ENCODE measurements around the gene SLC6A18. TPM values are rescaled to one million over a fixed set of nuclear protein-coding genes. Genes with fewer than 3 reads are reported as not detected.
"Not testable (repeated sequence)": the region's sequence is repeated elsewhere in the genome, so short reads cannot be mapped to it uniquely, and the experiment has no call there.

The SLC6A18 gene
- total RNA-seq, 4 donors from 2014 or later, result not detected

DNA sequence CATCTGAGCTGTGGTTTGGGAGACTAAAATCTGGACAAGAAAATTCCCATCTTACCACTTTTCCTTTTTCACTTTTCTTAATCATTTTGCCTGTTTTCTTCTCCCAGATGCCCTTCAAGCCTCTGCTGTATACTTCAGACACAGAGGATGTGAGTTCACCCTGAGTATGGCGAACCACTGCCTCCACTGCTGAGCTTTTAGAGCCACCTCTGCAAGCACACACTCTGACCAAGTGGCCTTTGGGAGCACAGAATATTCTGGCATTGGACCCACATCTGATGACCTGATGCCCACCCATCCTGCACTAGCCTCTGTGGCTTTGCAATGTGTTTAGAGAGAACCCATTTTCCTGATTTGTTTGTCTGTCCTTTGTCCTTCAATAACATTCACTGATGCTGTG lies 37.2 kb downstream of the SLC6A18 start:
- Histone ChIP-seq H3K36me3 (no peaks in the 10 kb centered on the region), H3K27me3 (peaks cover 0 to 5% (median 0%) of the 10 kb centered on the region in 4 donors), H3K4me1 (no peaks in the 10 kb centered on the region), H3K9me3 (peaks cover 0 to 22% (median 8%) of the 10 kb centered on the region in 3 donors), H3K4me3 (no peak overlapping the region), H3K27ac (no peak overlapping the region)
- 85 to 86% methylated on average over 1 of the region's 1 CpG for WGBS, 2 donors
- no peak for DNase-seq
- intact Hi-C loops (cut with DNase I), result no loop called here
- no peak for TF ChIP-seq POLR2A (IDR thresholded peaks at IDR 0.05)
- TF ChIP-seq, protein P1, sequence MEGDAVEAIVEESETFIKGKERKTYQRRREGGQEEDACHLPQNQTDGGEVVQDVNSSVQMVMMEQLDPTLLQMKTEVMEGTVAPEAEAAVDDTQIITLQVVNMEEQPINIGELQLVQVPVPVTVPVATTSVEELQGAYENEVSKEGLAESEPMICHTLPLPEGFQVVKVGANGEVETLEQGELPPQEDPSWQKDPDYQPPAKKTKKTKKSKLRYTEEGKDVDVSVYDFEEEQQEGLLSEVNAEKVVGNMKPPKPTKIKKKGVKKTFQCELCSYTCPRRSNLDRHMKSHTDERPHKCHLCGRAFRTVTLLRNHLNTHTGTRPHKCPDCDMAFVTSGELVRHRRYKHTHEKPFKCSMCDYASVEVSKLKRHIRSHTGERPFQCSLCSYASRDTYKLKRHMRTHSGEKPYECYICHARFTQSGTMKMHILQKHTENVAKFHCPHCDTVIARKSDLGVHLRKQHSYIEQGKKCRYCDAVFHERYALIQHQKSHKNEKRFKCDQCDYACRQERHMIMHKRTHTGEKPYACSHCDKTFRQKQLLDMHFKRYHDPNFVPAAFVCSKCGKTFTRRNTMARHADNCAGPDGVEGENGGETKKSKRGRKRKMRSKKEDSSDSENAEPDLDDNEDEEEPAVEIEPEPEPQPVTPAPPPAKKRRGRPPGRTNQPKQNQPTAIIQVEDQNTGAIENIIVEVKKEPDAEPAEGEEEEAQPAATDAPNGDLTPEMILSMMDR (IDR thresholded peaks at IDR 0.05), result no peak

- no peaks in the 10 kb centered on the region for H3K36me3 ChIP-seq
- H3K4me1 ChIP-seq, result no peaks in the 10 kb centered on the region
- H3K9me3 ChIP-seq, result peaks cover 0 to 22% (median 8%) of the 10 kb centered on the region in 3 donors
- WGBS, 2 donors, result 80% methylated on average over 1 of the region's 18 CpGs; no CpG with 5 or more reads in 1 of the 2 donors
- no peak overlapping the region for H3K27ac ChIP-seq
- H3K27me3 ChIP-seq, result peaks cover 0 to 5% (median 0%) of the 10 kb centered on the region in 4 donors
- H3K4me3 ChIP-seq, result no peak overlapping the region
- intact Hi-C loops (cut with DNase I), result no loop called here
- no peak for DNase-seq
- no peak for TF ChIP-seq POLR2A (IDR thresholded peaks at IDR 0.05)
These were observed 39.0 kb downstream of the SLC6A18 start for GRCh38 chr5:1264211-1264610.

DNA sequence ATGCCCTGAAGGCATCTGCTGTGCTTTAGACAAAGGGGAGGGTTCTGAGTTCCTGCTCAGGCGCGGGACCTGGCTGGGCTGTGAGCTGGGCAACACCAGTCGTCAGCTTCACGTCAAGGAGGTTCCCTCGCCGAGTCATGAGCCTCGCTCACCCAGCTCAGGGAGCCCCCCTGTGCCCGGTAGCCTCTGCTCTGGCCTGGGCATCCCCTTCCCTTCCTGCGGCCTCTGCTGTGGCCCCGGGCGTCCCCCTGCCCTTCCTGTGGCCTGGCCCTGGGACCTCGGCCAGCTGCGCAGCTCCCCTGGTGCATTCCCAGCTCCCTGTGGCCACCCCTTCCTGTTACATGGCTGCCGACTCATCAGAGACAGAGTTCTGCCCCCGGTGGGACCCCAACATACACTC lies 39.8 kb downstream of the SLC6A18 start:
- Histone ChIP-seq H3K9me3 (peaks cover 0 to 22% (median 8%) of the 10 kb centered on the region in 3 donors), H3K4me1 (no peaks in the 10 kb centered on the region), H3K4me3 (no peak overlapping the region), H3K27ac (no peak overlapping the region), H3K36me3 (no peaks in the 10 kb centered on the region), H3K27me3 (peaks cover 0 to 5% (median 0%) of the 10 kb centered on the region in 4 donors)
- TF ChIP-seq POLR2A (IDR thresholded peaks at IDR 0.05), result no peak
- TF ChIP-seq, protein P1 (IDR thresholded peaks at IDR 0.05), result no peak
- no peak for DNase-seq
- WGBS, 2 donors, result 76 to 82% methylated on average over 8 to 15 of the region's 15 CpGs
- intact Hi-C loops (cut with DNase I), result no loop called here

- Histone ChIP-seq H3K36me3 (no peaks in the 10 kb centered on the region), H3K27me3 (peaks cover 0 to 5% (median 0%) of the 10 kb centered on the region in 4 donors), H3K4me1 (no peaks in the 10 kb centered on the region), H3K27ac (no peak overlapping the region), H3K4me3 (no peak overlapping the region), H3K9me3 (peaks cover 0 to 21% (median 8%) of the 10 kb centered on the region in 3 donors)
- TF ChIP-seq, protein P1 (IDR thresholded peaks at IDR 0.05), result no peak
- no peak for TF ChIP-seq POLR2A (IDR thresholded peaks at IDR 0.05)
- 83 to 95% methylated on average over 10 to 15 of the region's 40 CpGs for WGBS, 2 donors
- intact Hi-C loops (cut with DNase I), result no loop called here
- DNase-seq, result no peak
These were observed 40.6 kb downstream of the SLC6A18 start for GRCh38 chr5:1265461-1266455.

- Histone ChIP-seq H3K9me3 (peaks cover 0 to 15% (median 8%) of the 10 kb centered on the region in 3 donors), H3K4me3 (no peak overlapping the region), H3K27ac (no peak overlapping the region), H3K36me3 (no peaks in the 10 kb centered on the region), H3K4me1 (no peaks in the 10 kb centered on the region), H3K27me3 (peaks cover 0 to 5% (median 0%) of the 10 kb centered on the region in 4 donors)
- no peak for DNase-seq
- intact Hi-C loops (cut with DNase I), result no loop called here
- 83 to 98% methylated on average over 4 to 9 of the region's 9 CpGs for WGBS, 2 donors
- TF ChIP-seq, protein P1 (IDR thresholded peaks at IDR 0.05), result no peak
- TF ChIP-seq POLR2A (IDR thresholded peaks at IDR 0.05), result no peak
These were observed 41.6 kb downstream of the SLC6A18 start for GRCh38 chr5:1266791-1267190.

GRCh38 chr5:1267464-1267863 lies 42.3 kb downstream of the SLC6A18 start:
- H3K36me3 ChIP-seq; H3K27me3 ChIP-seq; H3K4me3 ChIP-seq; H3K27ac ChIP-seq; DNase-seq; H3K4me1 ChIP-seq; intact Hi-C loops (cut with DNase I); H3K9me3 ChIP-seq: not testable (repeated sequence)
- WGBS, 2 donors, result 96 to 100% methylated on average over 5 of the region's 5 CpGs

Measured in esophagus squamous epithelium (tissue), 5 donors.